HL-60 (cell line): ENCODE data around the gene MPRIP.

Experiments
- DNase-seq, 2 experiments: peaks; one replicate each; pipeline ENCODE4 v3.0.0-alpha.2; 2010 to 2020; ENCODE audit warnings: low read depth in 1 of 2, low spot score in 1 of 2
- H3K27ac ChIP-seq: fragments of 250-450 bp; sonication (Bioruptor Pico); replicated peaks from 2 replicates; pipeline ENCODE4 v1.5.1; 2020; ENCODE audit warnings: mild to moderate bottlenecking, moderate library complexity
- H3K27me3 ChIP-seq: fragments of 250-450 bp; sonication (Bioruptor Pico); 2 replicates; pipeline ENCODE4 v1.5.1; 2021; ENCODE audit warnings: mild to moderate bottlenecking, moderate library complexity; ENCODE audit not compliant: insufficient read depth, poor library complexity, severe bottlenecking
- H3K4me3 ChIP-seq: replicated peaks from 2 replicates; pipeline ENCODE4 v1.5.1; 2011; ENCODE audit warnings: mild to moderate bottlenecking, control low read depth, low read length; ENCODE audit not compliant: insufficient read depth
- GABPA ChIP-seq: IDR thresholded peaks from 2 replicates; pipeline ENCODE4 v1.6.1; 2012; ENCODE audit warnings: low read depth
- POLR2AphosphoS5 ChIP-seq: IDR thresholded peaks from 2 replicates; pipeline ENCODE4 v1.6.1; 2012; ENCODE audit warnings: low read depth
- SPI1 ChIP-seq: IDR thresholded peaks from 2 replicates; pipeline ENCODE4 v1.6.1; 2012; ENCODE audit warnings: low read depth, mild to moderate bottlenecking, borderline replicate concordance
- TF ChIP-seq, protein P1 (sequence below): IDR thresholded peaks from 2 replicates; pipeline ENCODE4 v1.6.1; 2012; ENCODE audit warnings: low read depth; ENCODE audit not compliant: insufficient replicate concordance
- TF ChIP-seq, protein P2 (sequence below): IDR thresholded peaks from one replicate; pipeline ENCODE4 v1.5.1; 2011; ENCODE audit warnings: low read length, control low read depth, inconsistent platforms; ENCODE audit not compliant: insufficient read depth

The MPRIP gene

DNA sequence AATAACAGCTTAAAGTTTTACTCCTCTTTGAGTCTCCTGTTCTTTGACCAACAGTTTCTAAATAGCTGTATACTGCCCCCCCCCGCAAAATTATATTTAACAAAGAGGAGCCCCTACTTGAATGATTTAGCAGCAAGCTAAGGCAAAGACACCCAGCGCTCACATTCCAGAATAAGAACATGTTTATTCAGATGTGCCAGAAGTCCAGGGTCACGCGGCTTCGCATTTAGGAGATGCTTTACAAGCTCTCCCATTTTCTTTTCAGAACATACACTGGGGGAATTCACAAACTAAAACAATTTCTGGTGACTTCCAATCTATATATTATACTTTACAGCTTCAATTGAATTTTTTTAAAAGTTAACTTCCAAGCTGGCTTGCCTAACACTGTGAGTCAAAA, 158.6 kb downstream of the MPRIP start:
- TF ChIP-seq POLR2AphosphoS5 (no peak), SPI1 (no peak), GABPA (no peak)
- TF ChIP-seq, protein P1, sequence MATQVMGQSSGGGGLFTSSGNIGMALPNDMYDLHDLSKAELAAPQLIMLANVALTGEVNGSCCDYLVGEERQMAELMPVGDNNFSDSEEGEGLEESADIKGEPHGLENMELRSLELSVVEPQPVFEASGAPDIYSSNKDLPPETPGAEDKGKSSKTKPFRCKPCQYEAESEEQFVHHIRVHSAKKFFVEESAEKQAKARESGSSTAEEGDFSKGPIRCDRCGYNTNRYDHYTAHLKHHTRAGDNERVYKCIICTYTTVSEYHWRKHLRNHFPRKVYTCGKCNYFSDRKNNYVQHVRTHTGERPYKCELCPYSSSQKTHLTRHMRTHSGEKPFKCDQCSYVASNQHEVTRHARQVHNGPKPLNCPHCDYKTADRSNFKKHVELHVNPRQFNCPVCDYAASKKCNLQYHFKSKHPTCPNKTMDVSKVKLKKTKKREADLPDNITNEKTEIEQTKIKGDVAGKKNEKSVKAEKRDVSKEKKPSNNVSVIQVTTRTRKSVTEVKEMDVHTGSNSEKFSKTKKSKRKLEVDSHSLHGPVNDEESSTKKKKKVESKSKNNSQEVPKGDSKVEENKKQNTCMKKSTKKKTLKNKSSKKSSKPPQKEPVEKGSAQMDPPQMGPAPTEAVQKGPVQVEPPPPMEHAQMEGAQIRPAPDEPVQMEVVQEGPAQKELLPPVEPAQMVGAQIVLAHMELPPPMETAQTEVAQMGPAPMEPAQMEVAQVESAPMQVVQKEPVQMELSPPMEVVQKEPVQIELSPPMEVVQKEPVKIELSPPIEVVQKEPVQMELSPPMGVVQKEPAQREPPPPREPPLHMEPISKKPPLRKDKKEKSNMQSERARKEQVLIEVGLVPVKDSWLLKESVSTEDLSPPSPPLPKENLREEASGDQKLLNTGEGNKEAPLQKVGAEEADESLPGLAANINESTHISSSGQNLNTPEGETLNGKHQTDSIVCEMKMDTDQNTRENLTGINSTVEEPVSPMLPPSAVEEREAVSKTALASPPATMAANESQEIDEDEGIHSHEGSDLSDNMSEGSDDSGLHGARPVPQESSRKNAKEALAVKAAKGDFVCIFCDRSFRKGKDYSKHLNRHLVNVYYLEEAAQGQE: no peak
- TF ChIP-seq, protein P2, sequence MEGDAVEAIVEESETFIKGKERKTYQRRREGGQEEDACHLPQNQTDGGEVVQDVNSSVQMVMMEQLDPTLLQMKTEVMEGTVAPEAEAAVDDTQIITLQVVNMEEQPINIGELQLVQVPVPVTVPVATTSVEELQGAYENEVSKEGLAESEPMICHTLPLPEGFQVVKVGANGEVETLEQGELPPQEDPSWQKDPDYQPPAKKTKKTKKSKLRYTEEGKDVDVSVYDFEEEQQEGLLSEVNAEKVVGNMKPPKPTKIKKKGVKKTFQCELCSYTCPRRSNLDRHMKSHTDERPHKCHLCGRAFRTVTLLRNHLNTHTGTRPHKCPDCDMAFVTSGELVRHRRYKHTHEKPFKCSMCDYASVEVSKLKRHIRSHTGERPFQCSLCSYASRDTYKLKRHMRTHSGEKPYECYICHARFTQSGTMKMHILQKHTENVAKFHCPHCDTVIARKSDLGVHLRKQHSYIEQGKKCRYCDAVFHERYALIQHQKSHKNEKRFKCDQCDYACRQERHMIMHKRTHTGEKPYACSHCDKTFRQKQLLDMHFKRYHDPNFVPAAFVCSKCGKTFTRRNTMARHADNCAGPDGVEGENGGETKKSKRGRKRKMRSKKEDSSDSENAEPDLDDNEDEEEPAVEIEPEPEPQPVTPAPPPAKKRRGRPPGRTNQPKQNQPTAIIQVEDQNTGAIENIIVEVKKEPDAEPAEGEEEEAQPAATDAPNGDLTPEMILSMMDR: no peak
- Histone ChIP-seq H3K27ac (no peak overlapping the region), H3K27me3 (no peaks in the 10 kb centered on the region), H3K4me3 (no peak overlapping the region)
- DNase-seq: no peak

DNA sequence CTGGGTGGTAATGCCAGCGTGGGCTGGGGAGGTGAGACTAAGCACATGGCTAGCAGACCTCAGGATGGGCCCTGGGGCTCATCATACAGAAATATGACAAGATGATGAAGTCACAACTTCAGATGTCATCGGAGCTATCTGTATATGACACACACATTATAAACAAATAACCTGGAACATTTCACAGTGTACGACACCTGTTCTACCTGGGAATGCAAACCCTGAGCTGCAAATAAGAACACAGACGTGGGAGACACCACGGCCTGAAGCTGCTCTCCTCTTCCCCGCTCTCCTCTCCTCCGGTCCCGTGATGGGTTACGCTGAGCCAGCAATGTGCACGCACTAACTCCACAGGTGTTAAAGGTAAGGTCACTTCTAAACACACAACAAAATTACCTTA, 159.0 kb downstream of the MPRIP start:
- no peak for DNase-seq
- H3K4me3 ChIP-seq: no peak overlapping the region
- H3K27ac ChIP-seq: no peak overlapping the region
- no peaks in the 10 kb centered on the region for H3K27me3 ChIP-seq
- no peak for TF ChIP-seq POLR2AphosphoS5
- TF ChIP-seq GABPA: no peak
- TF ChIP-seq, protein P1: no peak
- TF ChIP-seq, protein P2: no peak
- TF ChIP-seq SPI1: no peak

DNA sequence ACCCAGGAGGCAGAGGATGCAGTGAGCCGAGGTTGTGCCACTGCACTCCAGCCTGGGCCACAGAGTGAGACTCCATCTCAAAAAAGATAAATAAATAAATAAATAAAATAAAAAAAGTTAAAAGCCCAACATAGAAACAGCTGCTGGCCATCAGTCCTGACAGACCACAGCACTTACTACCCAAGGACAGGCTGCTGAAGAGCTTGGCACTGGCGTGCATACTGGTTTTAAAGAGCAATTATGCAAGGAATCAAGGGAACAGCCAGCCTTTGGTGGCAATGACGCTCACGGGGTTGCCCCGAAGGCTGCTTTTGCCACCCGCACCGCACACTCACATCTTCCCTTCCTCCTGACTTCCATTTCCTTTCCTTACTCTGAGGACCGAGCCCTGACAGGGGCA, 159.7 kb downstream of the MPRIP start:
- Histone ChIP-seq H3K27ac (no peak overlapping the region), H3K27me3 (no peaks in the 10 kb centered on the region), H3K4me3 (no peak overlapping the region)
- TF ChIP-seq, protein P2: no peak
- TF ChIP-seq, protein P1: no peak
- no peak for TF ChIP-seq GABPA
- TF ChIP-seq SPI1: no peak
- TF ChIP-seq POLR2AphosphoS5: no peak
- no peak for DNase-seq
